Mucosa of stomach (tissue), 1 donor: Measurements from ENCODE around the gene SLC22A31.
"Not testable (repeated sequence)": the region's sequence is repeated elsewhere in the genome, so short reads cannot be mapped to it uniquely, and the experiment has no call there.

Source experiments
- H3K27me3 ChIP-seq: one replicate; pipeline ENCODE4 v1.7.0; 2013; ENCODE audit warnings: mild to moderate bottlenecking, low read length; ENCODE audit not compliant: control insufficient read depth, insufficient read depth
- H3K36me3 ChIP-seq: one replicate; pipeline ENCODE4 v1.7.0; 2013; ENCODE audit warnings: low read length; ENCODE audit not compliant: control insufficient read depth, insufficient read depth
- H3K4me1 ChIP-seq: one replicate; pipeline ENCODE4 v1.7.0; 2013; ENCODE audit warnings: mild to moderate bottlenecking, low read length; ENCODE audit not compliant: control insufficient read depth, insufficient read depth
- H3K4me3 ChIP-seq: one replicate; pipeline ENCODE4 v1.7.0; 2013; ENCODE audit warnings: low read length
- H3K9ac ChIP-seq: one replicate; pipeline ENCODE4 v1.7.0; 2013; ENCODE audit warnings: mild to moderate bottlenecking, low read length, moderate library complexity
- H3K9me3 ChIP-seq: one replicate; pipeline ENCODE4 v1.7.0; 2013; ENCODE audit warnings: mild to moderate bottlenecking, low read length, moderate library complexity; ENCODE audit not compliant: control insufficient read depth
- donor health status: Pancreatic carcinoma.

SLC22A31 gene

DNA sequence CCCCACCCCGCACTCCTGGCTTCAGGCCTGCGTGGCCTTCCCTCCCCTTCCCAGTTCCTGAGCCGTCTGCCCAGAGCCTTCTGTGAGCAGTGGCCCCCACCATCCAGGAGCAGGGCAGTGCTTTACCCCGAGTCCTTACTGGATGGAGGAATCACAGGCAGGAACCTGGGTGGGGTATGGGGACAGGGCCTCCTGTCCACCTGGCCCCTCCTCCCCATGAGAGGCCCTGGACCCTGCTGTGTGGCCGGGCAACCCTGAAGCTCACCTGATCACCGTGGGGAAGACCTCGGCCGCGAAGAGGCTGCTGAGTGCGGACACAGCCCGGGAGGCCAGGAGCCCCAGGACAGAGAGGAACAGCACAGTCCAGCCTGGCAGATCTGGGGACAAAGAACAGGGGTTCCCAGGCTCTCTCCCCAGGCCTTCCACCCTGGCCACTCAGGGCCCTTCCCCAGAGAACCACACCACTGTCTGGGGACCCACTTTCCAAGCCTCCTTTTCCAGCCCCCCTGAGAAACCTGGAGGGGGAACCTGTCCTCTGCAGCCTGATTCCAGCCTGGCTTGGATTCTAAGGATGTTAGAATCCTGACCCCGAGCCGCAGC is 3.2 kb downstream of the SLC22A31 start:
- H3K36me3 ChIP-seq: no peaks in the 10 kb centered on the region
- H3K9ac ChIP-seq: no peak overlapping the region
- no peaks in the 10 kb centered on the region for H3K9me3 ChIP-seq
- H3K27me3 ChIP-seq: peaks cover 43% of the 10 kb centered on the region
- peaks cover 11% of the 10 kb centered on the region for H3K4me1 ChIP-seq
- no peak overlapping the region for H3K4me3 ChIP-seq

DNA sequence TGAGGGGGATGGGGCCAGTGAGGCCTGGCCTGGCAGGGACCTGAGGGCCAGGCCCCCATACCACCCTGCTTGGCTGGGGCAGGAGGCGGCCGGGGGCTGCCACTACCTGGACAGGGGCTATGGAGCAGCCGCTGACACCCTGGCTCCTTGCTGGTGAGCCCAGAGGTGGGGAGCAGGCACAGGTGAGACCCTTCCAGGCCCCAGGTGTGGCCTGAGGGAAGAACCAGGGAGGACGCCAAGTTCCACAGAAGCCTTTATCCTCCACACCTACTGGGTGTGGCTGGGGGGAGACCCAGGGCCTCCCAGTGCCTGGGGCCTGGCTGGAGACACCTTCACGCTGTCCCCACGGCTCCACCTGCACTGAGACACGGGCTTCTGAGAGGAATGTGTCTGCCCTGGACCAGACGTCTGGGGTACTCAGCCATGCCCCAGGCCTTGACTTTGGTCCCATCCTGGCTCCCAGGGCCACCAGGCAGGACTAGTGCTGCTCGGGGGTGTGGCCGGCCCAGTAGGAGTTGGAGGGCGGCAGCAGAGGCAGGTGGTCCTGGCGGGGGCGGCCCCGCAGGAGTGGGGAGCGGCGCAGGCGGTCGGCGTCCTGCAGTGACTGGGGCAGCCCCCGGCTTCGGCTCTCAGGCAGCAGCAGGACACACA is 4.7 kb downstream of the SLC22A31 start:
- H3K9ac ChIP-seq: no peak overlapping the region
- H3K9me3 ChIP-seq: no peaks in the 10 kb centered on the region
- H3K4me1 ChIP-seq: peaks cover 9% of the 10 kb centered on the region
- no peaks in the 10 kb centered on the region for H3K36me3 ChIP-seq
- no peak overlapping the region for H3K4me3 ChIP-seq
- peaks cover 46% of the 10 kb centered on the region for H3K27me3 ChIP-seq

DNA sequence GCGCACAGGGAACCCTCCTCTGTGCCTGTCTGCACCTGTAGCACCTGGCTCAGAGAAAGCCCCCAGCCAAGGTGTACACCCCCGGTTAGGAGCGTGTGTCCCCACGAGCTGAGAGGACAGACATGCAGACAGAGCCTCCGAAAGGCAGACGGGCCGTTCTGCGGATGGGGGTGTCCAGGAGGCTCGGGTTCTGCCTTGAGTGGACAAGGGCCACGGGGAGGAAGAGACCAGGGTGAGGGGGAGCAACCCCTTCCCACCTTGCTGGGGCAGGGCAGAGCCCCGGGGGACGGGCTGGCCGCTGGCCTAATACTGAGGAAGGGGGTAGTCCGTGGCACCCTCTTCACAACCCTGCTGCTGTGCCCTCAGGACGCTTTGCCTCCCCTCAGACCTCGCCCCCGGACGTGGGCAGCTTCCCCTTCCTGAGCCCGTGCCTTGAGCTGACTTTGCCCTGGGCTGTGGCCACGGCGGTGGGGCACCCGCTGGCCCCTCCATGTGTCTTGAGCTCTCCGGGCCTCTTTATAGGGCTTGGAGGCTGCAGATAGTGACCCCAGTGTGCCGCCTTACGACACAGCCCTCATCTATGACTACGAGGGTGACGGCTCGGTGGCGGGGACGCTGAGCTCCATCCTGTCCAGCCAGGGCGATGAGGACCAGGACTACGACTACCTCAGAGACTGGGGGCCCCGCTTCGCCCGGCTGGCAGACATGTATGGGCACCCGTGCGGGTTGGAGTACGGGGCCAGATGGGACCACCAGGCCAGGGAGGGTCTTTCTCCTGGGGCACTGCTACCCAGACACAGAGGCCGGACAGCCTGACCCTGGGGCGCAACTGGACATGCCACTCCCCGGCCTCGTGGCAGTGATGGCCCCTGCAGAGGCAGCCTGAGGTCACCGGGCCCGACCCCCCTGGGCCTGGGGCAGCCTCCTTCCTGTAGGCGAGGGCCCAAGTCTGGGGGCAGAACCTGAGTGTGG is 5.7 kb downstream of the SLC22A31 start:
- no peak overlapping the region for H3K9ac ChIP-seq
- H3K36me3 ChIP-seq: no peaks in the 10 kb centered on the region
- H3K4me1 ChIP-seq: peaks cover 3% of the 10 kb centered on the region
- H3K27me3 ChIP-seq: peaks cover 36% of the 10 kb centered on the region
- H3K4me3 ChIP-seq: no peak overlapping the region
- no peaks in the 10 kb centered on the region for H3K9me3 ChIP-seq

DNA sequence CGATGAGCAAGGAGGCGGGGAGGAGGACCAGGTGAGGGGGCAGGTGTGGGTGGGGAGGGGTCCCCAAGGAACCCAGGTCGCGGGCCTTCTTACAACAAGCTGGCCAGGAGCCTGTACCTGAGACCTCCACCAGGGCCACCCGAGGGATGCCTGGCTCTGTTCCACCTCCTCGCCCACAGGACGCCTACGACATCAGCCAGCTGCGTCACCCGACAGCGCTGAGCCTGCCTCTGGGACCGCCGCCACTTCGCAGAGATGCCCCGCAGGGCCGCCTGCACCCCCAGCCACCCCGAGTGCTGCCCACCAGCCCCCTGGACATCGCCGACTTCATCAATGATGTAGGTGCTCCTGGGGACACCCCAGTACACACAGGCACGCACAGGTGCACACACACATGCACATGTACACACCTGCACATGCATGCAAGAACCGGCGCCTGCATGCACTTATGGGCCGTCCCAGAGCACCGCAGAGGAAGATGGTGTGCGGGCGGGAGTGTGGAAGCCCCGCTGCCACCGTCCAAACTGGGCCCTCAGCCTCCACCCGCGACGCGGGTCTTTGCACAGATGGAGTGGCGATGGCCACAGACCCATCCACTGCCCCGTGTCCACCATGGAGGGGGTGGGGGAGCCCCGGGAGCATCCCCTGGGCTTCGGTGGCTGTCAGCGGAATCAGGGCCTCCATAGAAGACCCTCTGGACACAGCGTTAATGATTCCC is 6.6 kb downstream of the SLC22A31 start:
- H3K4me1 ChIP-seq: peaks cover 3% of the 10 kb centered on the region
- H3K9me3 ChIP-seq: no peaks in the 10 kb centered on the region
- H3K4me3 ChIP-seq: no peak overlapping the region
- H3K36me3 ChIP-seq: no peaks in the 10 kb centered on the region
- no peak overlapping the region for H3K9ac ChIP-seq
- peaks cover 27% of the 10 kb centered on the region for H3K27me3 ChIP-seq

DNA sequence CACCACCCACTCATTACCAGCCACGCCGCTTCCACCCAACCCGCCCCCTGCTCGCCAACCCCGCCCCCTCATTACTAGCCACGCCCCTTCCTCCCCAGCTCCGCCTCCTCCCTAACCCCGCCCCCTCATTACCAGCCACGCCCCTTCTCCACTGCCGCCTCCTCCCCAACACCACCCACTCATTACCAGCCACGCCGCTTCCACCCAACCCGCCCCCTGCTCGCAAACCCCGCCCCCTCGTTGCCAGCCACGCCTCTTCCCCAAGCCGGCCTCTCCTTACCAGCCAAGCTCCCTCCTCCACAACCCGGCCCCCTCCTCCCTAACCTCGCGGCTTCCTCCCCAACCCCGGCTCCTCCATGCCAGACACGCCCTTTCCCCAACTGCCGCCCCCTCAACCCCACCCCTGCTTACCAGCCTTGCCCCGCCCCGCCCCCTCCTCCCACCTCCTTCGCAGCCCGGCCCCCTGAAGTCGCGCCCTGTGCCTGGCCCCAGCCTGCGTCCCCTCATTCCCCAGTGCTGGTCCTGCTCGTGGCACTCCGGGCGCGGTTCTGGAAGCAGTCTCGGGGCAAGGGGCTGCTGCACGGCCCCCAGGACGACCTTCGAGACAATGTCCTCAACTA is 7.3 kb downstream of the SLC22A31 start:
- Histone ChIP-seq H3K9me3 (no peaks in the 10 kb centered on the region), H3K36me3 (no peaks in the 10 kb centered on the region), H3K27me3 (peaks cover 21% of the 10 kb centered on the region), H3K9ac (no peak overlapping the region), H3K4me3 (no peak overlapping the region), H3K4me1 (peaks cover 3% of the 10 kb centered on the region)

DNA sequence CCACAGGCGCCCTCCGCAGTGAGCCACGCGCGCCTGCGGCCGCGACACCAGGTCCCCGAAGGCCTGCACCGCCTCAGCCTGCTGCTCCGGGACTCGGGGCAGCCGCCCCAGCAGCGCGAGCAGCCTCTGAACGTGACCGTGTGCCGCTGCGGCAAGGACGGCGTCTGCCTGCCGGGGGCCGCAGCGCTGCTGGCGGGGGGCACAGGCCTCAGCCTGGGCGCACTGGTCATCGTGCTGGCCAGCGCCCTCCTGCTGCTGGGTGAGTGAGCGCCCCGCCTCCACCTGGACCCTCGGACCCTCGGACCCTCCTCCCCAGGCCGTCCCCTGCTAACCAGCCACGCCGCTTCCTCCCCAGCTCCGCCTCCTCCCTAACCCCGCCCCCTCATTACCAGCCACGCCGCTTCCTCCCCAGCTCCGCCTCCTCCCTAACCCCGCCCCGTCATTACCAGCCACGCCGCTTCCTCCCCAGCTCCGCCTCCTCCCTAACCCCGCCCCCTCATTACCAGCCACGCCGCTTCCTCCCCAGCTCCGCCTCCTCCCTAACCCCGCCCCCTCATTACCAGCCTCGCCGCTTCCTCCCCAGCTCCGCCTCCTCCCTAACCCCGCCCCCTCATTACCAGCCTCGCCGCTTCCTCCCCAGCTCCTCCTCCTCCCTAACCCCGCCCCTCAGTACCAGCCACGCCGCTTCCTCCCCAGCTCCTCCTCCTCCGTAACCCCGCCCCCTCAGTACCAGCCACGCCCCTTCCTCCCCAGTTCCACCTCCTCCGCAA is 8.0 kb downstream of the SLC22A31 start:
- not testable (repeated sequence) for H3K36me3 ChIP-seq, H3K9me3 ChIP-seq, H3K9ac ChIP-seq, H3K4me1 ChIP-seq, H3K4me3 ChIP-seq
- peaks cover 15% of the 10 kb centered on the region for H3K27me3 ChIP-seq

DNA sequence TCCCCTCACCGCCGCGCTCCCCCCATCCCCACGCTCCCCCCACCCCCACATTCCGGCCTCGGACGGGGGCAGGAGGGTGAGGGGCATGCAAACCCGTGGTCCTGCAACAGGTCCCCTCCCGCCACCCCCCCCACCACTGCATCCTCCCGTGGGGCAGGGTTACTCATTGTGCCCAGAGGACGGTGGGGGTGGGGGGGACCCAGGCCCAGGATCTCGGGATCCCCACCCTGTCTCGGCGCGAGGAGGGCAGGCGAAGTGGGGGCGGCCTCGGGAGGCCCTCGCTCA is 8.5 kb downstream of the SLC22A31 start:
- no peaks in the 10 kb centered on the region for H3K9me3 ChIP-seq
- H3K27me3 ChIP-seq: peaks cover 13% of the 10 kb centered on the region
- H3K4me1 ChIP-seq: peaks cover 3% of the 10 kb centered on the region
- no peak overlapping the region for H3K4me3 ChIP-seq
- no peaks in the 10 kb centered on the region for H3K36me3 ChIP-seq
- no peak overlapping the region for H3K9ac ChIP-seq

DNA sequence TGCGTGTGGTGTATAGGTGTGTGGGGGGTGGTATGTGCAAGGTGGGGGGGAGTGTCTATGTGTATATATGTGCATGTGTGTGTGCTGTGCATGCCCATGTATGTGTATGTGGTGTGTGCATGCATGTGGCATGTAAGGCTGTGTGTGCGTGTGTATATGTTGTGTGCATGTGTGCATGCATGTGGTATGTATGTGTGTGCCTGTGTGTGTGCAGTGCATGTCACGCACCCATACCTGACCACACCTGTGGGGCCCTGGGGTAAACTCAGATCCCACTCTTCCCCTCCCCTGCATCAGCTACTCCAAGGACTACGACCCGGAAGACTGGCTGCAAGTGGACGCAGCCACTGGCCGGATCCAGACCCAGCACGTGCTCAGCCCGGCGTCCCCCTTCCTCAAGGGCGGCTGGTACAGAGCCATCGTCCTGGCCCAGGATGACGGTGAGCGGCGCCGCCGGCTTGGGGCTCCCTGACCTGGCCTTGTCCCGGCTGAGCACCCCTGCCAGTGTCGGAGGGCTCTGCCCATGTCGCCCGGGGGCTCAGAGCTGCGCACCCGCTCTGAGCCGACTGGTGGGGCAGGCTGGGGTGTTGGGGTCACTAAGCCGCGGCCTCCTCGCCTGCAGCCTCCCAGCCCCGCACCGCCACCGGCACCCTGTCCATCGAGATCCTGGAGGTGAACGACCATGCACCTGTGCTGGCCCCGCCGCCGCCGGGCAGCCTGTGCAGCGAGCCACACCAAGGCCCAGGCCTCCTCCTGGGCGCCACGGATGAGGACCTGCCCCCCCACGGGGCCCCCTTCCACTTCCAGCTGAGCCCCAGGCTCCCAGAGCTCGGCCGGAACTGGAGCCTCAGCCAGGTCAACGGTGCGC is 9.1 kb downstream of the SLC22A31 start:
- Histone ChIP-seq H3K4me3 (no peak overlapping the region), H3K4me1 (peaks cover 3% of the 10 kb centered on the region), H3K9ac (no peak overlapping the region), H3K36me3 (no peaks in the 10 kb centered on the region), H3K27me3 (peaks cover 13% of the 10 kb centered on the region), H3K9me3 (no peaks in the 10 kb centered on the region)

DNA sequence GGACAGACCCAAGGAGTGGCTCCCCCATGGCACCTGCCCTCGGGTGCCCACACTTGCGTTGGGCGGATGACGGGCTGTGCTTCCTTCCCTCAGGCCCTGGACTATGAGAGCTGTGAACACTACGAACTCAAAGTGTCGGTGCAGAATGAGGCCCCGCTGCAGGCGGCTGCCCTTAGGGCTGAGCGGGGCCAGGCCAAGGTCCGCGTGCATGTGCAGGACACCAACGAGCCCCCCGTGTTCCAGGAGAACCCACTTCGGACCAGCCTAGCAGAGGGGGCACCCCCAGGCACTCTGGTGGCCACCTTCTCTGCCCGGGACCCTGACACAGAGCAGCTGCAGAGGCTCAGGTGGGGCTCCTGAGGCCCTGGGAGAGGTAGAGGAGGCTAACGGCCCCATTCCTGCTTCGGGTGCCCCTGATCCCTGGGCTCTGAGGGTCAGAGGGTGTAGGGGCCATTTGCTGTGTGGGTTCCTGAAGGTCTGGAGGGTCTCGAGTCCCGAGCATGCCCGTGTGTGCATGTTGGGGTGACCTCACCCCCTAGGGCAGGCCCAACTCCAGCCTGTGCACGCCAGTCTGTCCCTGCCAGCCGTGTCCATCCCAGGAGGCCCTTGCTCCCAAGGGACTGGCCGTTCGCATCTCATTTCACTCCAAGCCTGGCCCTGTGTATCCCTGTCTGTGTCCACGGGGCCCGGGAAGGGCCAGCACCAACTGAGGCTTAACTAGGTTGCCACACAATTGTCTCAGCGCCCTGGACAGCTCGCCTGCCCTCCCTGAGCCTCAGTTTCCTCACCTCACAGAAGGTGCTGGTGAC is 10.0 kb downstream of the SLC22A31 start:
- peaks cover 13% of the 10 kb centered on the region for H3K27me3 ChIP-seq
- no peak overlapping the region for H3K4me3 ChIP-seq
- H3K4me1 ChIP-seq: peaks cover 3% of the 10 kb centered on the region
- H3K9me3 ChIP-seq: no peaks in the 10 kb centered on the region
- no peaks in the 10 kb centered on the region for H3K36me3 ChIP-seq
- H3K9ac ChIP-seq: no peak overlapping the region

DNA sequence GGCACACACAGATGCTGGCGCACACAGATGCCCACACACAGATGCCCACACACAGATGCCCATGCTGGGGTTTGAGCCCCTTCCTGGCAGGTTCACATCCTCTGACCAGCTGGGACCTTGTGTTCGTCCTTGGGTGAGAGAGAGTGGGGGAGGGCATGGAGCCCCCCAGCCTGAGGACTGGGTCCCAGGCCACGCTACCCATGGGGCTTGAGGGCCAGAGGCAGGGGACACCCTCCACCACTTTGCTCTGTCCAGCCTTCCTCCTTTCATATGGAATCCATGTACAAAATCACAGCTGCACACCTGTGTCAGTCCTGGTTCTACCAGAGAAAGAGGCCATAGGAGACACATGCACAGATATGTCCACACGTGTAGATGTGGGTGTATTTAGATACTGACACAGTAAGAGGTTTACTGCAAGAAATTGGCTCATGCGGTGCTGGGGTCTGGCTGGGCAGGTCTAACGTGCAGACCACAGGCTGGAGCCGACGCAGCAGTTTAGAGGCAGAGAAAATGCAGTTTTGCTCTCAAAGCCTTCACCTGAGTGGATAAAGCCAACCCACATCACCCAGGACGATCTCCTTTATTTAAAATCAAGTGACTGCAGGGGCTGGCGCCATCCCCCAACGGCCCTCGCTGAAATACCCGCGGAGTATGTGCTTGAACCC is 10.8 kb downstream of the SLC22A31 start:
- no peaks in the 10 kb centered on the region for H3K9me3 ChIP-seq
- peaks cover 3% of the 10 kb centered on the region for H3K4me1 ChIP-seq
- no peak overlapping the region for H3K9ac ChIP-seq
- no peaks in the 10 kb centered on the region for H3K36me3 ChIP-seq
- peaks cover 13% of the 10 kb centered on the region for H3K27me3 ChIP-seq
- H3K4me3 ChIP-seq: no peak overlapping the region
